PC-3 (cell line): ENCODE measurements around the gene DLGAP1. TPM values are rescaled to one million over a fixed set of nuclear protein-coding genes. Genes with fewer than 3 reads are reported as not detected.

Experiments used
- ATAC-seq: fragments of 200-7000 bp; cut with Tn5 transposase; 2 replicates; pipeline ENCODE4 v1.9.1; 2020; ENCODE audit warnings: mild to moderate bottlenecking, moderate library complexity
- BruUV-seq: library from RNA; stranded (reverse); fragments of 400-500 nt; replicated peaks from 2 replicates; lab custom pipeline; 2021; lab: Mats Ljungman, UMichigan
- CTCF ChIA-PET: fragments of 300-600 bp; sonication (Branson Sonifier 250); formaldehyde crosslinking; loops from one replicate; lab custom pipeline; 2022; ENCODE audit warnings: antibody characterized with exemption; lab: Charles Lee
- POLR2A ChIA-PET: fragments of 300-600 bp; sonication (Branson Sonifier 250); formaldehyde crosslinking; loops from one replicate; lab custom pipeline; 2022; ENCODE audit warnings: antibody characterized with exemption; ENCODE audit not compliant: unreplicated experiment; lab: Charles Lee
- DNase-seq: peaks from one replicate; pipeline ENCODE4 v3.0.0-alpha.2; 2015
- H2AFZ ChIP-seq: fragments of 300-600 bp; sonication (generic); 2 replicates; pipeline ENCODE4 v1.6.0; 2016; ENCODE audit warnings: antibody characterized with exemption, low read length
- H3F3A ChIP-seq: fragments of 300-600 bp; sonication (generic); one replicate; pipeline ENCODE4 v1.6.0; 2017; ENCODE audit warnings: antibody characterized with exemption, low read length, control low read depth, mild to moderate bottlenecking; ENCODE audit not compliant: unreplicated experiment
- H3K27ac ChIP-seq: fragments of 300-600 bp; sonication (generic); 2 replicates; pipeline ENCODE4 v1.5.1; 2016; ENCODE audit warnings: mild to moderate bottlenecking, low read length
- H3K27me3 ChIP-seq: fragments of 300-600 bp; sonication (generic); 2 replicates; pipeline ENCODE4 v1.6.1; 2016; ENCODE audit warnings: low read length, mixed read lengths
- H3K36me3 ChIP-seq: fragments of 300-600 bp; sonication (generic); 2 replicates; pipeline ENCODE4 v1.6.1; 2016; ENCODE audit warnings: low read depth, mixed run types, low read length, mixed read lengths
- H3K4me1 ChIP-seq: fragments of 300-600 bp; sonication (generic); 2 replicates; pipeline ENCODE4 v1.5.1; 2016; ENCODE audit warnings: low read length; ENCODE audit not compliant: insufficient read depth
- H3K4me2 ChIP-seq: fragments of 300-600 bp; sonication (generic); 2 replicates; pipeline ENCODE4 v1.6.0; 2016; ENCODE audit warnings: low read length
- H3K4me3 ChIP-seq: fragments of 300-600 bp; sonication (generic); 2 replicates; pipeline ENCODE4 v1.5.1; 2016; ENCODE audit warnings: mild to moderate bottlenecking, low read length, mixed read lengths
- H3K79me2 ChIP-seq: fragments of 300-600 bp; sonication (generic); 2 replicates; pipeline ENCODE4 v1.6.1; 2017; ENCODE audit warnings: low read length, mixed read lengths
- H3K9ac ChIP-seq: fragments of 300-600 bp; sonication (generic); 2 replicates; pipeline ENCODE4 v1.6.0; 2016; ENCODE audit warnings: mild to moderate bottlenecking, low read length
- H3K9me2 ChIP-seq: fragments of 300-600 bp; sonication (generic); replicated peaks from 2 replicates; pipeline ENCODE4 v1.6.1; 2016; ENCODE audit warnings: mixed run types, low read length, mixed read lengths
- H3K9me3 ChIP-seq: fragments of 300-600 bp; sonication (generic); 2 replicates; pipeline ENCODE4 v1.6.1; 2016; ENCODE audit warnings: low read length, mixed read lengths
- H4K20me1 ChIP-seq: fragments of 300-600 bp; sonication (generic); 2 replicates; pipeline ENCODE4 v1.6.1; 2016; ENCODE audit warnings: low read length, mixed read lengths
- CTCF ChIP-seq: fragments of 300-600 bp; sonication (generic); conservative IDR thresholded peaks from 2 replicates; pipeline ENCODE4 v1.5.1; 2017; ENCODE audit warnings: antibody characterized with exemption, low read depth, mild to moderate bottlenecking, low read length
- EZH2 ChIP-seq: fragments of 300-600 bp; sonication (generic); IDR thresholded peaks from one replicate; pipeline ENCODE4 v1.6.1; 2017; ENCODE audit warnings: antibody characterized with exemption, mild to moderate bottlenecking, low read length; ENCODE audit not compliant: unreplicated experiment
- EZH2phosphoT487 ChIP-seq: fragments of 300-600 bp; sonication (generic); IDR thresholded peaks from 2 replicates; pipeline ENCODE4 v1.6.1; 2018; ENCODE audit warnings: mild to moderate bottlenecking, antibody characterized with exemption, low read length, borderline replicate concordance
- intact Hi-C: fragments of 100-400 bp; cut with micrococcal nuclease; formaldehyde crosslinking; loops from 2 replicates; pipeline ENCODE4 v1.9.0; 2023
- total RNA-seq: library from RNA; depleted of rRNA; stranded (reverse); fragments of >200 nt; gene quantifications from 2 replicates; pipeline ENCODE4 v1.2.3, GENCODE V29; 2014

The DLGAP1 gene
- total RNA-seq, 1 experiment from 2014 or later, result not detected

GRCh38 chr18:3566851-3567250, 888.3 kb downstream of the DLGAP1 start:
- POLR2A ChIA-PET, result no interaction called here
- Histone ChIP-seq H3K79me2 (no peaks in the 10 kb centered on the region), H3K9ac (no peak overlapping the region), H3K27me3 (no peaks in the 10 kb centered on the region), H3K4me1 (0 out of 2 replicates have a peak, but pooled peaks cover 6% of the 10 kb centered on the region), H3K36me3 (no peaks in the 10 kb centered on the region), H3F3A (no peaks in the 10 kb centered on the region), H4K20me1 (no peaks in the 10 kb centered on the region), H3K9me3 (no peaks in the 10 kb centered on the region), H3K4me2 (no peak overlapping the region), H3K4me3 (no peak overlapping the region), H2AFZ (no peak overlapping the region), H3K27ac (no peak overlapping the region), H3K9me2 (no peaks in the 10 kb centered on the region; the same call in 1 of the 2 replicates)
- DNase-seq (no peak), ATAC-seq (no peak)
- TF ChIP-seq EZH2 (no peak), EZH2phosphoT487 (no peak), CTCF (no peak)
- BruUV-seq, result no TSS peak
- CTCF ChIA-PET, result no interaction called here
- intact Hi-C loops, result no loop called here

- Histone ChIP-seq H3K27me3 (no peaks in the 10 kb centered on the region), H3K9me3 (no peaks in the 10 kb centered on the region), H3K4me1 (no peaks in the 10 kb centered on the region), H4K20me1 (no peaks in the 10 kb centered on the region), H3K9me2 (no peaks in the 10 kb centered on the region), H3K4me2 (no peak overlapping the region), H2AFZ (no peak overlapping the region), H3K9ac (no peak overlapping the region), H3K36me3 (no peaks in the 10 kb centered on the region), H3K27ac (no peak overlapping the region), H3K4me3 (no peak overlapping the region), H3K79me2 (no peaks in the 10 kb centered on the region), H3F3A (no peaks in the 10 kb centered on the region)
- ChIA-PET POLR2A (no interaction called here), CTCF (interaction anchor here (0.6 kb wide), 1 partner anchor 315 kb away, joined by 5 read pairs; no protein-coding TSS in a partner anchor)
- intact Hi-C loops, result no loop called here
- DNase-seq (no peak), ATAC-seq (no peak)
- no peak for TF ChIP-seq EZH2
- no peak for TF ChIP-seq CTCF
- no peak for TF ChIP-seq EZH2phosphoT487
- no TSS peak for BruUV-seq
Observed at GRCh38 chr18:3560755-3561154, 894.4 kb downstream of the DLGAP1 start.

GRCh38 chr18:3554811-3555427, 900.2 kb downstream of the DLGAP1 start:
- no peaks in the 10 kb centered on the region for H3K9me2 ChIP-seq
- H3F3A ChIP-seq, result no peaks in the 10 kb centered on the region
- no peaks in the 10 kb centered on the region for H3K4me1 ChIP-seq
- DNase-seq (no peak), ATAC-seq (no peak)
- no peak overlapping the region for H2AFZ ChIP-seq
- POLR2A ChIA-PET, result interaction anchor here (0.7 kb wide), 1 partner anchor 106 kb away, joined by 4 read pairs; no protein-coding TSS in a partner anchor
- H3K4me3 ChIP-seq, result no peak overlapping the region
- CTCF ChIA-PET, result no interaction called here
- H3K79me2 ChIP-seq, result no peaks in the 10 kb centered on the region
- H3K27me3 ChIP-seq, result no peaks in the 10 kb centered on the region
- no peak overlapping the region for H3K4me2 ChIP-seq
- no peaks in the 10 kb centered on the region for H4K20me1 ChIP-seq
- intact Hi-C loops, result no loop called here
- H3K9me3 ChIP-seq, result no peaks in the 10 kb centered on the region
- H3K36me3 ChIP-seq, result no peaks in the 10 kb centered on the region
- TF ChIP-seq EZH2phosphoT487 (no peak), EZH2 (no peak), CTCF (no peak)
- no peak overlapping the region for H3K27ac ChIP-seq
- no TSS peak for BruUV-seq
- H3K9ac ChIP-seq, result no peak overlapping the region
